ENCODE measurements around the gene LGR4.
"Not testable (repeated sequence)": the region's sequence is repeated elsewhere in the genome, so short reads cannot be mapped to it uniquely, and the experiment has no call there.

The LGR4 gene

GRCh38 chr11:27455667-27456066 lies 16.9 kb downstream of the LGR4 start:
- ChIA-PET CTCF (no interaction called here), POLR2A (no interaction called here)
- no peak for TF ChIP-seq SP1 (IDR thresholded peaks at IDR 0.05)
- TF ChIP-seq LEF1 (IDR thresholded peaks at IDR 0.05; ENCODE audit: borderline replicate concordance), result no peak
- TF ChIP-seq TARDBP (IDR thresholded peaks at IDR 0.05), result no peak
- TF ChIP-seq L3MBTL2 (conservative IDR thresholded peaks at IDR 0.05), result no peak
- TF ChIP-seq FOXK2 (IDR thresholded peaks at IDR 0.05), result no peak
- no peak for TF ChIP-seq FOXM1 (IDR thresholded peaks at IDR 0.05; ENCODE audit: borderline replicate concordance)
- no peak for TF ChIP-seq ELF4 (IDR thresholded peaks at IDR 0.05)
- no peak for TF ChIP-seq PKNOX1 (IDR thresholded peaks at IDR 0.05)
- TF ChIP-seq BHLHE40 (IDR thresholded peaks at IDR 0.05; ENCODE audit: borderline replicate concordance), result no peak
- TF ChIP-seq NFRKB (IDR thresholded peaks at IDR 0.05), result no peak
- DNase-seq (ENCODE audit: extremely low spot score), result no peak

GRCh38 chr11:27453701-27454100 lies 18.9 kb downstream of the LGR4 start:
- CTCF ChIA-PET, result no interaction called here
- DNase-seq (ENCODE audit: extremely low spot score), result no peak
- TF ChIP-seq SUZ12 (IDR thresholded peaks at IDR 0.05) (no peak), CTBP1 (IDR thresholded peaks at IDR 0.05; ENCODE audit: borderline replicate concordance) (no peak)
- POLR2A ChIA-PET, result no interaction called here

GRCh38 chr11:27452147-27452546 lies 20.4 kb downstream of the LGR4 start:
- no peak for TF ChIP-seq HDGF (IDR thresholded peaks at IDR 0.05; ENCODE audit: borderline replicate concordance)
- TF ChIP-seq CTBP1 (IDR thresholded peaks at IDR 0.05; ENCODE audit: borderline replicate concordance), result no peak
- no peak for TF ChIP-seq FOXM1 (IDR thresholded peaks at IDR 0.05; ENCODE audit: borderline replicate concordance)
- TF ChIP-seq FOXA1 (IDR thresholded peaks at IDR 0.05), result no peak
- no peak for TF ChIP-seq L3MBTL2 (conservative IDR thresholded peaks at IDR 0.05)
- TF ChIP-seq SP1 (IDR thresholded peaks at IDR 0.05), result no peak
- TF ChIP-seq ARNT (IDR thresholded peaks at IDR 0.05), result no peak
- no peak for TF ChIP-seq FOXK2 (IDR thresholded peaks at IDR 0.05)
- no peak for TF ChIP-seq NFRKB (IDR thresholded peaks at IDR 0.05)
- no peak for TF ChIP-seq LEF1 (IDR thresholded peaks at IDR 0.05; ENCODE audit: borderline replicate concordance)
- no peak for TF ChIP-seq TARDBP (IDR thresholded peaks at IDR 0.05)
- no peak for TF ChIP-seq BHLHE40 (IDR thresholded peaks at IDR 0.05; ENCODE audit: borderline replicate concordance)
- TF ChIP-seq ZNF384 (IDR thresholded peaks at IDR 0.05), result no peak
- TF ChIP-seq PKNOX1 (IDR thresholded peaks at IDR 0.05), result no peak
- TF ChIP-seq ELF4 (IDR thresholded peaks at IDR 0.05), result no peak
- no peak for TF ChIP-seq SUZ12 (IDR thresholded peaks at IDR 0.05)
- ChIA-PET CTCF (no interaction called here), POLR2A (no interaction called here)
- no peak for DNase-seq (ENCODE audit: extremely low spot score)

- CTCF ChIA-PET, result no interaction called here
- TF ChIP-seq L3MBTL2 (conservative IDR thresholded peaks at IDR 0.05) (no peak), CTBP1 (IDR thresholded peaks at IDR 0.05; ENCODE audit: borderline replicate concordance) (no peak), FOXA1 (IDR thresholded peaks at IDR 0.05) (no peak), ZNF384 (IDR thresholded peaks at IDR 0.05) (no peak), TARDBP (IDR thresholded peaks at IDR 0.05) (no peak), FOXM1 (IDR thresholded peaks at IDR 0.05; ENCODE audit: borderline replicate concordance) (no peak), FOXK2 (IDR thresholded peaks at IDR 0.05) (no peak), ARNT (IDR thresholded peaks at IDR 0.05) (no peak), PKNOX1 (IDR thresholded peaks at IDR 0.05) (no peak), LEF1 (IDR thresholded peaks at IDR 0.05; ENCODE audit: borderline replicate concordance) (no peak), BHLHE40 (IDR thresholded peaks at IDR 0.05; ENCODE audit: borderline replicate concordance) (no peak), SP1 (IDR thresholded peaks at IDR 0.05) (no peak), SUZ12 (IDR thresholded peaks at IDR 0.05) (no peak), HDGF (IDR thresholded peaks at IDR 0.05; ENCODE audit: borderline replicate concordance) (no peak), NFRKB (IDR thresholded peaks at IDR 0.05) (no peak), ELF4 (IDR thresholded peaks at IDR 0.05) (no peak)
- no peak for DNase-seq (ENCODE audit: extremely low spot score)
- POLR2A ChIA-PET, result no interaction called here
Measured at GRCh38 chr11:27451244-27451965, 21.2 kb downstream of the LGR4 start.

- POLR2A ChIA-PET, result interaction anchor here (0.9 kb wide), 1 partner anchor 17 kb away, joined by 3 read pairs; no protein-coding TSS in a partner anchor
- CTCF ChIA-PET; DNase-seq (ENCODE audit: extremely low spot score): not testable (repeated sequence)
- peak; percentile 61; the same call in 1 of the 2 replicates for TF ChIP-seq ZNF384 (IDR thresholded peaks at IDR 0.05)
Measured at GRCh38 chr11:27448184-27448540, 24.4 kb downstream of the LGR4 start.

GRCh38 chr11:27447288-27448183 lies 25.1 kb downstream of the LGR4 start:
- CTCF ChIA-PET, result interaction anchor here (0.7 kb wide), 1 partner anchor 151 kb away, joined by 3 read pairs; no protein-coding TSS in a partner anchor
- POLR2A ChIA-PET, result no interaction called here
- TF ChIP-seq ELF4 (IDR thresholded peaks at IDR 0.05) (no peak), NFRKB (IDR thresholded peaks at IDR 0.05) (no peak), TARDBP (IDR thresholded peaks at IDR 0.05) (no peak), PKNOX1 (IDR thresholded peaks at IDR 0.05) (no peak), SP1 (IDR thresholded peaks at IDR 0.05) (no peak), ZNF384 (IDR thresholded peaks at IDR 0.05) (no peak), HDGF (IDR thresholded peaks at IDR 0.05; ENCODE audit: borderline replicate concordance) (no peak)
- DNase-seq (ENCODE audit: extremely low spot score), result no peak

Measured in HEK293T (cell line).